DOHH2 (cell line): Measurements from ENCODE around the gene C1QTNF6.

ENCODE experiments used
- H3F3A ChIP-seq: fragments of 200-600 bp; sonication (generic), shearing (Covaris generic); 2 replicates; pipeline ENCODE4 v1.6.0; 2016; ENCODE audit warnings: antibody characterized with exemption, mild to moderate bottlenecking; ENCODE audit not compliant: control insufficient read depth, insufficient read depth
- H3K27ac ChIP-seq: fragments of 200-600 bp; sonication (generic); 2 replicates; pipeline ENCODE4 v1.5.1; 2014; ENCODE audit warnings: low read depth, mild to moderate bottlenecking, low read length, moderate library complexity
- H3K27me3 ChIP-seq: fragments of 200-600 bp; sonication (generic); 2 replicates; pipeline ENCODE4 v1.6.1; 2014; ENCODE audit warnings: mild to moderate bottlenecking, low read length, mixed read lengths; ENCODE audit not compliant: control insufficient read depth
- H3K36me3 ChIP-seq: fragments of 200-600 bp; sonication (generic); 2 replicates; pipeline ENCODE4 v1.6.1; 2014; ENCODE audit warnings: mild to moderate bottlenecking, low read length, moderate library complexity, mixed read lengths; ENCODE audit not compliant: control insufficient read depth
- H3K4me1 ChIP-seq: fragments of 200-600 bp; sonication (generic); 2 replicates; pipeline ENCODE4 v1.6.1; 2014; ENCODE audit warnings: mild to moderate bottlenecking, low read length, mixed read lengths; ENCODE audit not compliant: control insufficient read depth
- H3K4me2 ChIP-seq: fragments of 200-600 bp; sonication (generic); 2 replicates; pipeline ENCODE4 v1.6.0; 2014; ENCODE audit warnings: mild to moderate bottlenecking, low read length, moderate library complexity
- H3K4me3 ChIP-seq: fragments of 200-600 bp; sonication (generic); 2 replicates; pipeline ENCODE4 v1.5.1; 2014; ENCODE audit warnings: mild to moderate bottlenecking, low read length, mixed read lengths
- H3K79me2 ChIP-seq: fragments of 200-600 bp; sonication (generic); 2 replicates; pipeline ENCODE4 v1.6.1; 2014; ENCODE audit warnings: mild to moderate bottlenecking, low read length, mixed read lengths; ENCODE audit not compliant: control insufficient read depth
- H3K9me2 ChIP-seq: fragments of 200-600 bp; sonication (generic); replicated peaks from 2 replicates; pipeline ENCODE4 v1.6.1; 2014; ENCODE audit warnings: mild to moderate bottlenecking, low read length, mixed read lengths; ENCODE audit not compliant: control insufficient read depth
- H3K9me3 ChIP-seq: fragments of 200-600 bp; sonication (generic); 2 replicates; pipeline ENCODE4 v1.6.1; 2014; ENCODE audit warnings: antibody characterized with exemption, low read length, mixed read lengths; ENCODE audit not compliant: control insufficient read depth, insufficient read depth
- H4K20me1 ChIP-seq: fragments of 200-600 bp; sonication (generic); 2 replicates; pipeline ENCODE4 v1.6.0; 2014; ENCODE audit warnings: low read depth, mild to moderate bottlenecking, antibody characterized with exemption, low read length, moderate library complexity; ENCODE audit not compliant: control insufficient read depth, insufficient read depth
- EZH2phosphoT487 ChIP-seq: fragments of 200-600 bp; sonication (generic); IDR thresholded peaks from 2 replicates; pipeline ENCODE4 v1.6.1; 2017; ENCODE audit warnings: borderline replicate concordance, mild to moderate bottlenecking, antibody characterized with exemption, low read length, moderate library complexity, mixed read lengths
- TF ChIP-seq, protein P1 (sequence below): fragments of 200-600 bp; sonication (generic); IDR thresholded peaks from one replicate; pipeline ENCODE4 v1.5.1; 2014; ENCODE audit warnings: antibody characterized with exemption, mild to moderate bottlenecking, low read depth, low read length; ENCODE audit not compliant: poor library complexity, severe bottlenecking

C1QTNF6 gene

DNA sequence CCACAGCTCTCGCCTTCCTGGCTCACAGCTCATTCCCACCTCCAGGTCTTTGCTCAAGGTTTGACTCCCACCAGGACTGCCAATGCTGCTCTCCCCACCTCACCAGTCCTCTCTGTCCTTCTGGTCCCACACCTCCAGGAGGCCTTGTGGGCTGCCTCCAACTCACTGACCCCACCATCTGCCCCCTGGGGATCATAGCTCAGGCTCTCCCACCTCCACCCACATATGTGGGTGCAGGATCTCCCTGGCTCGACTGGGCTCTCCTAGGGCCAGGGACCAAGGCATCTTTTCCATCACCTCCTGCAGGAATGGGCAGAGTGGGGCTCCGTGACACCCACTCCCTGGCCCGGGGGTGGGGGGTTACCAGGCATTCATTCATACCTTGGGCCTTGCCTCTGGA, 38.0 kb upstream of the C1QTNF6 start:
- Histone ChIP-seq H3K9me2 (no peaks in the 10 kb centered on the region), H3K27me3 (no peaks in the 10 kb centered on the region), H3K4me2 (no peak overlapping the region), H4K20me1 (no peaks in the 10 kb centered on the region), H3K79me2 (peaks cover 23% of the 10 kb centered on the region), H3K9me3 (no peaks in the 10 kb centered on the region), H3K4me3 (no peak overlapping the region), H3K27ac (no peak overlapping the region), H3K4me1 (peaks cover 53% of the 10 kb centered on the region), H3F3A (peaks cover 8% of the 10 kb centered on the region), H3K36me3 (peaks cover 67% of the 10 kb centered on the region)
- TF ChIP-seq EZH2phosphoT487: no peak
- TF ChIP-seq, protein P1, sequence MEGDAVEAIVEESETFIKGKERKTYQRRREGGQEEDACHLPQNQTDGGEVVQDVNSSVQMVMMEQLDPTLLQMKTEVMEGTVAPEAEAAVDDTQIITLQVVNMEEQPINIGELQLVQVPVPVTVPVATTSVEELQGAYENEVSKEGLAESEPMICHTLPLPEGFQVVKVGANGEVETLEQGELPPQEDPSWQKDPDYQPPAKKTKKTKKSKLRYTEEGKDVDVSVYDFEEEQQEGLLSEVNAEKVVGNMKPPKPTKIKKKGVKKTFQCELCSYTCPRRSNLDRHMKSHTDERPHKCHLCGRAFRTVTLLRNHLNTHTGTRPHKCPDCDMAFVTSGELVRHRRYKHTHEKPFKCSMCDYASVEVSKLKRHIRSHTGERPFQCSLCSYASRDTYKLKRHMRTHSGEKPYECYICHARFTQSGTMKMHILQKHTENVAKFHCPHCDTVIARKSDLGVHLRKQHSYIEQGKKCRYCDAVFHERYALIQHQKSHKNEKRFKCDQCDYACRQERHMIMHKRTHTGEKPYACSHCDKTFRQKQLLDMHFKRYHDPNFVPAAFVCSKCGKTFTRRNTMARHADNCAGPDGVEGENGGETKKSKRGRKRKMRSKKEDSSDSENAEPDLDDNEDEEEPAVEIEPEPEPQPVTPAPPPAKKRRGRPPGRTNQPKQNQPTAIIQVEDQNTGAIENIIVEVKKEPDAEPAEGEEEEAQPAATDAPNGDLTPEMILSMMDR: no peak

DNA sequence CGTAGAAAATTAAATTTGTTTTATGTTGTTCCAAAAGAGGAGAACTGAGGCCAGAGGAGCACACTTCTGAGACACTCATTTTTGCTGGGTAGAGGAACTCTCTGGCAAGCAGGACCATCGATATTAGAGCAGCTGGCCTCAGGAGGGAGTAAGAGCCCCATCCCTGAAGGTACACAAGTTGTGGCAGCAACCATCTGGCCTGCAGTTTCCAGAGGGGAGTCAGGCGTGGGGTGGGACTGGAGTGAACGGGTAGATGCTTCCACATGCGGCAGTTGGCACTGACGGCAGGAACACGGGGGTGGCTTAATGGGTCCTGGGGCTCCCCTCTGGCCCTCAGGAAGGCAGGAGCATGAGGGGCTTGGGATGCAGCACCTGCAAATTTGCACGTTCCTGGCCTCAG, 37.4 kb upstream of the C1QTNF6 start:
- Histone ChIP-seq H3K9me3 (no peaks in the 10 kb centered on the region), H3K4me2 (no peak overlapping the region), H3F3A (peaks cover 3% of the 10 kb centered on the region), H3K4me1 (peaks cover 53% of the 10 kb centered on the region), H3K36me3 (peaks cover 61% of the 10 kb centered on the region), H3K79me2 (peaks cover 23% of the 10 kb centered on the region), H3K4me3 (no peak overlapping the region), H3K9me2 (no peaks in the 10 kb centered on the region), H3K27ac (no peak overlapping the region), H3K27me3 (no peaks in the 10 kb centered on the region), H4K20me1 (no peaks in the 10 kb centered on the region)
- TF ChIP-seq, protein P1: no peak
- TF ChIP-seq EZH2phosphoT487: no peak

DNA sequence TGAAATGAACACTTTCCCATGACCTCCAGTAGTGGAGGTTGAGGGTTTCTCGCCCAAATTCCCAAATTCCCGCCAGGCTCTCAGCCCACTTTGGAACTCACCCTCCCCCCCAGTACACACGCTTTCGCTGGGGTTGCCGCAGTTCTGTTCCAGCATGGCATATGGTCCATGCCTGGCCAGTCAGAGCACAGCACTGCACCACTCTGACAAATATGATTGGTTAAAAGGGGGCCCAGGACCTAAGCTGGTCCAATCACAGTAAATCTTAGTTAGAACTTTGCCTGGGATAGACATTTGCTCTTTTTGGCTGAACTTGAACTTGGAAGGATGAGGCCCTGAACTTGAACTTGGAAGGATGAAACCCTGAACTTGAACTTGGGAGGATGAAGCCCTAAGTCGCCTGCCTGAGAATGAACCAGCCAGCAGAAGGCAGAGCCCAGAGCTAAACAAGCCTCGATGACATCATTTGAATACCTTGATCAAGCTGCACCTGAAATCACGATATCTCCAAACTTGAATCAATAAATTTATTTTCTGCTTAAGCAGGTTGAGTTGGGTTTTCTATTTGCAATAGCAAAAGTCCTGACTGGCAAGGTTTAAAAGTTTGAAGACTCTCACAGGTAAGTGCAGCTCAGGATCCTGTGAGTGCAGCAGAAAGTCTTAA, 36.8 kb upstream of the C1QTNF6 start:
- Histone ChIP-seq H3K9me2 (no peaks in the 10 kb centered on the region), H3K27ac (no peak overlapping the region), H3F3A (no peaks in the 10 kb centered on the region), H3K4me3 (no peak overlapping the region), H3K36me3 (peaks cover 58% of the 10 kb centered on the region), H3K27me3 (no peaks in the 10 kb centered on the region), H4K20me1 (no peaks in the 10 kb centered on the region), H3K9me3 (no peaks in the 10 kb centered on the region), H3K4me1 (peaks cover 52% of the 10 kb centered on the region), H3K79me2 (peaks cover 23% of the 10 kb centered on the region), H3K4me2 (no peak overlapping the region)
- TF ChIP-seq, protein P1: no peak
- no peak for TF ChIP-seq EZH2phosphoT487
